Sigmoid colon (tissue), 4 donors: ENCODE data around the gene HES3.

Source experiments
- CTCF ChIP-seq, 4 experiments: fragments of 450-650 bp in 3 of 4; fragments of 200-600 bp in 1 of 4; IDR thresholded peaks; one replicate each; pipeline ENCODE4 v1.5.1; 2016 to 2019; ENCODE audit warnings: antibody characterized with exemption in 4 of 4, mild to moderate bottlenecking in 3 of 4, moderate library complexity in 2 of 4
- POLR2AphosphoS5 ChIP-seq, 4 donors: sonication (generic); formaldehyde crosslinking; IDR thresholded peaks; one replicate each; pipeline ENCODE4 v1.6.1; 2017; ENCODE audit warnings: antibody characterized with exemption in 4 of 4

- no peak for TF ChIP-seq CTCF (IDR thresholded peaks at IDR 0.05)
- no peak for TF ChIP-seq POLR2AphosphoS5 (IDR thresholded peaks at IDR 0.05)
These were observed 44.7 kb downstream of the HES3 start for GRCh38 chr1:6288665-6289064.
